Measurements from ENCODE around the gene C2CD2. TPM values are rescaled to one million over a fixed set of nuclear protein-coding genes. Genes with fewer than 3 reads are reported as not detected.

Gene C2CD2
- total RNA-seq, 6 donors from 2014 or later, result 9.6 to 34.6 (median 22.0) TPM

DNA sequence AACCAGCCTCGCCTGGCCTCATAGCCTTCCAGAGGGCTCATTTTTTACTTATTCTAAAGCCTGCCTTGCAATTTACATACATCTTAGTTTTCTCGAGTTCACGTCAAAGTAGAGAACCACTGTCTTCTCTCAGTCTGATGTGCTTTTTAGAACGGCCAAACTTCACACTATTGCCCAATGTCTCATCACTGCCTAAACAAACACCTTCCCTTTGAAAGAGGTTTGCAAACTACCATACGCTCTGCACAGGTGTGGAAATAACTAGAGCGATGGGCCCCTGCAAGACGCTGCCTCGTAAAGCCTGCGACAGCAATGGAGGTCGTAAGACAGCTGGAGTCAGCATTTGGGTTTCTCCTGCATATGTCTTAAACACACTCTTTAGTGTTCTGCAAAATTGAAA is 97.2 kb downstream of the C2CD2 start:
- Histone ChIP-seq H3K9me3 (no peaks in the 10 kb centered on the region), H3K4me3 (no peak overlapping the region), H3K4me1 (no peaks in the 10 kb centered on the region), H3K36me3 (peaks cover 3 to 64% (median 39%) of the 10 kb centered on the region in 4 donors), H3K27ac (no peak overlapping the region), H3K27me3 (no peaks in the 10 kb centered on the region)
- 89 to 90% methylated on average over 10 of the region's 10 CpGs for WGBS, 2 donors
- TF ChIP-seq POLR2A (IDR thresholded peaks at IDR 0.05) (no peak), EP300 (IDR thresholded peaks at IDR 0.05) (no peak), POLR2AphosphoS5 (IDR thresholded peaks at IDR 0.05) (no peak)
- TF ChIP-seq, protein P1, sequence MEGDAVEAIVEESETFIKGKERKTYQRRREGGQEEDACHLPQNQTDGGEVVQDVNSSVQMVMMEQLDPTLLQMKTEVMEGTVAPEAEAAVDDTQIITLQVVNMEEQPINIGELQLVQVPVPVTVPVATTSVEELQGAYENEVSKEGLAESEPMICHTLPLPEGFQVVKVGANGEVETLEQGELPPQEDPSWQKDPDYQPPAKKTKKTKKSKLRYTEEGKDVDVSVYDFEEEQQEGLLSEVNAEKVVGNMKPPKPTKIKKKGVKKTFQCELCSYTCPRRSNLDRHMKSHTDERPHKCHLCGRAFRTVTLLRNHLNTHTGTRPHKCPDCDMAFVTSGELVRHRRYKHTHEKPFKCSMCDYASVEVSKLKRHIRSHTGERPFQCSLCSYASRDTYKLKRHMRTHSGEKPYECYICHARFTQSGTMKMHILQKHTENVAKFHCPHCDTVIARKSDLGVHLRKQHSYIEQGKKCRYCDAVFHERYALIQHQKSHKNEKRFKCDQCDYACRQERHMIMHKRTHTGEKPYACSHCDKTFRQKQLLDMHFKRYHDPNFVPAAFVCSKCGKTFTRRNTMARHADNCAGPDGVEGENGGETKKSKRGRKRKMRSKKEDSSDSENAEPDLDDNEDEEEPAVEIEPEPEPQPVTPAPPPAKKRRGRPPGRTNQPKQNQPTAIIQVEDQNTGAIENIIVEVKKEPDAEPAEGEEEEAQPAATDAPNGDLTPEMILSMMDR (IDR thresholded peaks at IDR 0.05), result no peak
- no peak for ATAC-seq (ENCODE audit: low FRiP score in 2 of 2)
- DNase-seq, result no peak

DNA sequence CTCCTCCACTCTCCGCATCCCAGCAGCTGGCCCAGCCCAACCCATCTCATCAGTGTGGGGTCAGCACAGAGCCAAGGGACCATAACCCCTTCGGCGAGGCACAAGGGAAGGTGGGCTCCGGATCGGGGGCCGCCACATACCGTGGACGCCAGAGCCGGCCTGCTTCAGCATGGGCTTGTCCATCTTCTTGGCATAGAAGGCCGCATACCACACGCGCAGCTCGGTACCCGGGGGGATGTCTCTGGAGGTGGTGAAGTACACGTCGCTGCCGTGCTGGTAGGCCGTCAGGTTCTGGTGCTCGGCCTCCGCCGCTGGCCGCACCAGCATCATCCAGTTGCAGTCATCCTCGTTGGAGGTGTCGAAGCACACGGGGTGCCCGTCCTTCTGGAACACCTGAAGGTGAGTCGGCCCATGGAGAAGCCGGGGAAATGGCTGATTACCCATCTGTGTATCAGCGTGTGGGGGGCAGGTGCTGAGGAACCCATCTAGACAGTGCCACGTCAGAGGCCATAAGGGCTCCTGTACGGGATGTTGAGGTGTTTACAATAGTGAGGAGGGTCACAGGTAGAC is 99.3 kb downstream of the C2CD2 start:
- ATAC-seq (ENCODE audit: low FRiP score in 2 of 2) (peak in 1 of 2 donors; percentile 7), DNase-seq (no peak)
- Histone ChIP-seq H3K9me3 (no peaks in the 10 kb centered on the region), H3K4me3 (no peak overlapping the region), H3K36me3 (peaks cover 3 to 60% (median 37%) of the 10 kb centered on the region in 4 donors), H3K27me3 (no peaks in the 10 kb centered on the region), H3K4me1 (no peaks in the 10 kb centered on the region), H3K27ac (no peak overlapping the region)
- whole genome bisulfite sequencing, 2 donors, result 96 to 99% methylated on average over 13 to 20 of the region's 31 CpGs
- TF ChIP-seq POLR2AphosphoS5 (IDR thresholded peaks at IDR 0.05) (no peak), POLR2A (IDR thresholded peaks at IDR 0.05) (no peak), EP300 (IDR thresholded peaks at IDR 0.05) (no peak)
- TF ChIP-seq, protein P1 (IDR thresholded peaks at IDR 0.05), result no peak

DNA sequence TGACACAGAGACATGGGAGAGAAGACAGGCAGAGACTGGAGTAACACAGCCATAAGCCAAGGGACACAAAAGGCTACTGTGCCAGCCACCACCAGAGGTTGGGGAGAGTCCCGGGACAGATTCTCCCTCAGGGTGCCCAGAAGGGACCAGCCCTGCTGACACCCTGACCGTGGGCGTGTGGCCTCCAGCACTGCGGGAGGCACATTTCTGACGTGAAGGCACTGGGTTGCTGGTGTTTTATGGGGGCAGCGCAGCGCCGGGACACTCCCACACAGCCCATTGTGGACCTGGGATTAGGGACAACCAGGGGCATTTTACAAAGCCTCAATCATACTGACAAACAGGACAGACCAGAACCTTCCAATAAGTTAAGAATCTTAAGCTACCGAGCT is 100.9 kb downstream of the C2CD2 start:
- peaks cover 3 to 44% (median 29%) of the 10 kb centered on the region in 4 donors for H3K36me3 ChIP-seq
- no peaks in the 10 kb centered on the region for H3K27me3 ChIP-seq
- no peak for DNase-seq
- H3K4me1 ChIP-seq, result no peaks in the 10 kb centered on the region
- no peak overlapping the region for H3K4me3 ChIP-seq
- ATAC-seq (ENCODE audit: low FRiP score in 2 of 2), result no peak
- 94 to 100% methylated on average over 2 to 9 of the region's 9 CpGs for WGBS, 2 donors
- H3K27ac ChIP-seq, result no peak overlapping the region
- no peaks in the 10 kb centered on the region for H3K9me3 ChIP-seq
- TF ChIP-seq POLR2AphosphoS5 (IDR thresholded peaks at IDR 0.05) (no peak), EP300 (IDR thresholded peaks at IDR 0.05) (no peak), POLR2A (IDR thresholded peaks at IDR 0.05) (no peak)
- TF ChIP-seq, protein P1 (IDR thresholded peaks at IDR 0.05), result no peak

DNA sequence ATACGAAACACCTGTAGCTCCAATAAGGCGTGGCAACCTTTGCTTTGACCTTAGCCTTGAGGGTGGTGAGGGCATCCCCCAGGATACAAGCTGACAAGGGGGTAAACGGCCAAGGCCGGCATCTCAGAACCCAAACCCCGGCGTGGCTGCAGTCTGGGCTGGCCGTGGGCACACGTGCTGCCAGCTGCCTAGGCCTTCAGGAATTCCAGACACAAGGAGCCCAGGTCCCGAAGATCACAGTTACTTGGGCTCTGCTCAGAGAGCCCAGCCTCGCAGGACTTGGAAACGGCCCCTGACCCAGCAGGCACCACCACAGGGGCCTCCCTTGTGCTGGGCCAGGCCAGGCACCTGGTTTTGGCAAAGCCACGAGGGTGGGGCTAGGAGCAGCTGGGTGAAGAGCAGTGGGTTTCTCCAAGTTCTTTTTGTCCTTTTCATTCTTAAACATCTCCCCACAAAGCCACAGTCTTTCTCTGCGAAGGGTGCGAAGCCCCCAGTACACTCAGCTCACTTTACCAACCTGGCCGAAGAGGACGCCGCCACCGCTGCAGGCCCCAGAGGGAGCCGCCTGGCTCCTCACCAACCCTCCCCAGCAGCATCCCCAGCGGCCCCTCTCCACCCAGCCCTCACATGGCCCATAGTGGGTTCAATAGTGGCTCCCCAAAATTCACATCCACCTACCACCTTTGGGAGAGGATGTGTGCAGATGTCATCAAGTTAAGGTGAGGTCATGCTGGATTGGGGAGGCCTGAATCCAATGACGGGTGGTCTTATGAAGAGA is 101.5 kb downstream of the C2CD2 start:
- DNase-seq, result no peak

More for the DNA sequence above, 101.5 kb downstream of the C2CD2 start:
- no peak for ATAC-seq (ENCODE audit: low FRiP score in 2 of 2)
- WGBS, 2 donors, result 92 to 98% methylated on average over 19 to 20 of the region's 21 CpGs
- Histone ChIP-seq H3K9me3 (no peaks in the 10 kb centered on the region), H3K4me3 (no peak overlapping the region), H3K27ac (no peak overlapping the region), H3K27me3 (no peaks in the 10 kb centered on the region), H3K36me3 (peaks cover 3 to 43% (median 28%) of the 10 kb centered on the region in 4 donors), H3K4me1 (no peaks in the 10 kb centered on the region)
- no peak for TF ChIP-seq POLR2A (IDR thresholded peaks at IDR 0.05)
- no peak for TF ChIP-seq EP300 (IDR thresholded peaks at IDR 0.05)
- TF ChIP-seq POLR2AphosphoS5 (IDR thresholded peaks at IDR 0.05), result no peak
- TF ChIP-seq, protein P1 (IDR thresholded peaks at IDR 0.05), result no peak
